ENCODE data around the gene CT45A1. TPM values are rescaled to one million over a fixed set of nuclear protein-coding genes. Genes with fewer than 3 reads are reported as not detected.
"Not testable (repeated sequence)": the region's sequence is repeated elsewhere in the genome, so short reads cannot be mapped to it uniquely, and the experiment has no call there.

CT45A1 gene, protein sequence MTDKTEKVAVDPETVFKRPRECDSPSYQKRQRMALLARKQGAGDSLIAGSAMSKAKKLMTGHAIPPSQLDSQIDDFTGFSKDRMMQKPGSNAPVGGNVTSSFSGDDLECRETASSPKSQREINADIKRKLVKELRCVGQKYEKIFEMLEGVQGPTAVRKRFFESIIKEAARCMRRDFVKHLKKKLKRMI
- total RNA-seq (0.13 TPM), polyA plus RNA-seq (ENCODE audit: insufficient read depth in 1 of 8, insufficient read length in 8 of 8, low replicate concordance in 1 of 8) (under 1 TPM in 4 of 8 donors, not detected in 4; 0.14 to 0.36 (median 0.31) TPM)
- long read RNA-seq, donor 1 = 0 reads
- long read RNA-seq, donor 2 = 0 reads
- long read RNA-seq, donor 3 = 0 reads
- long read RNA-seq, donor 4 = 0 reads
- long read RNA-seq, donor 5 = 0 reads
- long read RNA-seq, donor 6 = 0 reads
- long read RNA-seq, donor 7 = 0 reads
- long read RNA-seq, donor 8 = 0 reads
- long read RNA-seq, donor 9 = 0 reads
- long read RNA-seq, donor 10 = 0 reads
- long read RNA-seq, donor 11 = 0 reads

DNA sequence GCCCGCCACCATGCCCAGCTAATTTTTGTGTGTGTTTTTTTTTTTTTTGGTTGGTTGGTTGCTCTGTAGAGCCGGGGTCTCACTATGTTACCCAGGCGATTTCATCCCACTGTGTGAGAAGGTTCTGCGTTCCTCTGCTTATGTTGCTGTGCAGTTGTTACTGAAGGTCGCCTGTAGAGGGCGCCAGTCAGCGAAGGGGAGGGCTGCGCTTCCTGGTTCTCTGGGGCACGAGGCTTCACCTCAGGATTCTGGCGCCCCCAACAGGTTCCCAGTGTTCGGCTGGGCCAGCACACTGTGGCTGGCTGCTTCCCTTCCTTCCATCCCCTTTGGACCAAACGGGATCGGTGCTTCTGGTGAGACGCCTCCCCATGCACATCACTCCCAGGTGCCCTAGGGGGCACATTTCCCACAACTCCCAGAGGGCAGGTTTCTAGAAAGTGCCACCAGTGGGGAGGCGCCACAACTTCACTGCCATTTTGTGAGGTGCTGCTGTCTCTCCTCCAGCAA is at the start of gene CT45A1:
Gene CT45A1, plus strand, starts transcription at position 457 of the 507 bp plus-strand sequence. CDS start 5,302 bp downstream, outside the sequence.
- not testable (repeated sequence) for DNase-seq; H3K36me3 ChIP-seq (ENCODE audit: control insufficient read depth, insufficient read depth, low read length); H3K4me3 ChIP-seq (ENCODE audit: low read length); H3K27me3 ChIP-seq (ENCODE audit: control insufficient read depth, insufficient read depth, low read length); H3K9me3 ChIP-seq (replicated peaks; ENCODE audit: control insufficient read depth, low read depth, low read length); H3K4me1 ChIP-seq (ENCODE audit: control insufficient read depth, insufficient read depth, low read length); H3K27ac ChIP-seq (ENCODE audit: low read length)
- WGBS (ENCODE audit: insufficient coverage) = 60% methylated on average over 2 of the region's 15 CpGs

DNA sequence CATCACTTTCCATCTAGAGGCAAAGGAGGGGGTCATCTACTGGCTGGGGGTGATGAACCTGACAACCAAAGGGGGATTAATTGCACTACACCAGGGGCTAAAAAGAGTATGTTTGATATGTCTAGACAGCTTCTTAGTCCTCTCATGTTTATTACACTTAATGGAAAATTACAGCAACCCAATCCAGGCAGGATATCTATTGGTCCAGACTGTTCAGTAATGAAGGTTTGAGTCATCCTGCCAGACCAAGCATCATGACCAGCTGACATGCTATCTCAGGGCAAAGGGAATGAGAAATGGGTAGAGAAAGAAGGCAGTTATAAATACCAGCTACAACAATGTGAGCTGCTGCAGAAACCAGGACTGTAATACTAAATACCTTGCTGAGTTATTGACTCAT is 40.5 kb upstream of the CT45A1 start:
- H3K27ac ChIP-seq (ENCODE audit: low read length); H3K4me3 ChIP-seq (ENCODE audit: low read length); H3K27me3 ChIP-seq (ENCODE audit: control insufficient read depth, insufficient read depth, low read length); H3K9me3 ChIP-seq (replicated peaks; ENCODE audit: control insufficient read depth, low read depth, low read length); DNase-seq; H3K4me1 ChIP-seq (ENCODE audit: control insufficient read depth, insufficient read depth, low read length); H3K36me3 ChIP-seq (ENCODE audit: control insufficient read depth, insufficient read depth, low read length): not testable (repeated sequence)

DNA sequence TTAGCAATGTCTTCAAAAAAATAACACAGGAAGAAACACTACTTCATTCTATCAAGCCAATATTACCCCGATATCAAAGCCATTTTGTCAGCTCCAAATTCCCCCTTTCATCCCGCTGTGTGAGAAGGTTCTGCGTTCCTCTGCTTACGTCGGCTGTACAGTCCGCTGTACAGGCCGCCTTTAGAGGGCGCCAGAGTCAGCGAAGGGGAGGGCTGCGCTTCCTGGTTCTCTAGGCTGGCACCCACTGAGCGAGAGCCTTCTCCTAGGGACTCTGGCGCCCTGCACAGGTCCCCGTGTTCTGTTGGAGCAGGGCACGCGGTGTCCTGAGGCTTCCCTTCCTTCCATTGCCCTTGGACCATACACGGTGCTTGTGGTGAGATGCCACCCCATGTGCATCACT is 25.3 kb upstream of the CT45A1 start:
- Histone ChIP-seq H3K27me3 (ENCODE audit: control insufficient read depth, insufficient read depth, low read length) (peaks cover 4% of the 10 kb centered on the region), H3K4me3 (ENCODE audit: low read length) (no peak overlapping the region), H3K9me3 (replicated peaks; ENCODE audit: control insufficient read depth, low read depth, low read length) (no peaks in the 10 kb centered on the region), H3K4me1 (ENCODE audit: control insufficient read depth, insufficient read depth, low read length) (no peaks in the 10 kb centered on the region), H3K36me3 (ENCODE audit: control insufficient read depth, insufficient read depth, low read length) (no peaks in the 10 kb centered on the region), H3K27ac (ENCODE audit: low read length) (no peak overlapping the region)
- DNase-seq = no peak
- WGBS (ENCODE audit: insufficient coverage) = 47% methylated on average over 16 of the region's 16 CpGs

DNA sequence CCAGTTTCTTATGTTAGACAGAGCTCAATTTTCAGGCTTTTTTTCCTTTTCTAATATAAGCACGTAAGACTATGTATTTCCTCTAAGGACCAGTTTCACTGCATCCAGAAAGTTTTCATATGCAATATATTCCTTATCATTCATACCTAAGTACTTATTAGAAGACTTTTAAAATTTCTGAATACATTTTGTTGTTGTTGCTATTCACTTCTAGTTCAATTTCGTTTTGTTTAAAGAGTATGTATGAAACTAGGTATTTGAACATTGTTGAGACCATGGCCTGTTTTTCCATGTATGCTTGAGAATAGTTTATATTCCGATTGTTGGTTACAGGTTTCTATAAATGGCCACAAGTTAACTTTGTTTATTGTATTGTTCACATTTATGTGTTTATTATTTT is 18.0 kb upstream of the CT45A1 start:
- Histone ChIP-seq H3K36me3 (ENCODE audit: control insufficient read depth, insufficient read depth, low read length) (no peaks in the 10 kb centered on the region), H3K4me3 (ENCODE audit: low read length) (no peak overlapping the region), H3K4me1 (ENCODE audit: control insufficient read depth, insufficient read depth, low read length) (no peaks in the 10 kb centered on the region), H3K27ac (ENCODE audit: low read length) (no peak overlapping the region), H3K9me3 (replicated peaks; ENCODE audit: control insufficient read depth, low read depth, low read length) (no peaks in the 10 kb centered on the region), H3K27me3 (ENCODE audit: control insufficient read depth, insufficient read depth, low read length) (peaks cover 13% of the 10 kb centered on the region)
- no peak for DNase-seq
- WGBS (ENCODE audit: insufficient coverage) = no CpG with 5 or more reads among the region's 3 CpGs

DNA sequence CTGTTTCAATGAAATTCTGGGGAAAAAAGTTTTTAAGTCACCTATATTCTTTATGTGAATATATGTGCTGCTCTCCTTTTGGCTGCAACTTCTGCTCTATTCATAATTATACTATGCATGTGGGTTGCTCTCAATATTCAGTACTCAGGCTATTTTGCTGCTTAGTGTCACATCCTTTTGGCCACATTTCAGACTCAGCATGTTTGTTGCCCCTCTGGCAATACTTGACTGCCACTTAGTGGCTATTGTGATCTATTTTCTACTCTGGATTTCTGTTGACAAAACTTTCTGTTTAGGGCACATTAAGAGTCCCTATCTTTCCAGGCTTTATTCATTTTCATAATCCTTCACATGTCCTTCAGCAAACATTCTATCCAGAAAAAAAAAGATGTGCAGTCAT is 15.8 kb upstream of the CT45A1 start:
- no peak overlapping the region for H3K27ac ChIP-seq (ENCODE audit: low read length)
- peaks cover 14% of the 10 kb centered on the region for H3K27me3 ChIP-seq (ENCODE audit: control insufficient read depth, insufficient read depth, low read length)
- no peaks in the 10 kb centered on the region for H3K9me3 ChIP-seq (replicated peaks; ENCODE audit: control insufficient read depth, low read depth, low read length)
- H3K4me3 ChIP-seq (ENCODE audit: low read length) = no peak overlapping the region
- H3K36me3 ChIP-seq (ENCODE audit: control insufficient read depth, insufficient read depth, low read length) = no peaks in the 10 kb centered on the region
- peak; percentile 15 for DNase-seq
- no peaks in the 10 kb centered on the region for H3K4me1 ChIP-seq (ENCODE audit: control insufficient read depth, insufficient read depth, low read length)

DNA sequence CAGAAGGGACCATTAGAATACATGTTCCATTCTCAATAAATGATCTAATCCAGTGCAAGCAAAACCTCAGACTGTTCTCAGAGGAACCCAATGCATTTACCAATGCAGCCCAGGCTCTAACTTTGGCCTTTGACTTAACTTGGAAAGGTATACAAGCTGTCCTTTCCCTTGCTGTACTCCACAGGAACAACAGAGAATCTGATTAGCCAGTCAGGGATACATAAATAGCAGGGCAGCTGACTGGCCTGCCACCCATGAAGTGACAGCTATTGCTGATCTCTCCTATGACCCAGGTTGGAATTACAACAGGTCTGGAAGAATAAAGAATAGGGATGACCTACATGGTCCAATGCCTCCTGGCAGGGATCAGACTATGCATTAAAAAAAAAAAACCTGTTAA is 14.5 kb upstream of the CT45A1 start:
- H3K9me3 ChIP-seq (replicated peaks; ENCODE audit: control insufficient read depth, low read depth, low read length) = no peaks in the 10 kb centered on the region
- no peak overlapping the region for H3K27ac ChIP-seq (ENCODE audit: low read length)
- no peak for DNase-seq
- no peak overlapping the region for H3K4me3 ChIP-seq (ENCODE audit: low read length)
- no peaks in the 10 kb centered on the region for H3K36me3 ChIP-seq (ENCODE audit: control insufficient read depth, insufficient read depth, low read length)
- H3K4me1 ChIP-seq (ENCODE audit: control insufficient read depth, insufficient read depth, low read length) = no peaks in the 10 kb centered on the region
- peaks cover 13% of the 10 kb centered on the region for H3K27me3 ChIP-seq (ENCODE audit: control insufficient read depth, insufficient read depth, low read length)

DNA sequence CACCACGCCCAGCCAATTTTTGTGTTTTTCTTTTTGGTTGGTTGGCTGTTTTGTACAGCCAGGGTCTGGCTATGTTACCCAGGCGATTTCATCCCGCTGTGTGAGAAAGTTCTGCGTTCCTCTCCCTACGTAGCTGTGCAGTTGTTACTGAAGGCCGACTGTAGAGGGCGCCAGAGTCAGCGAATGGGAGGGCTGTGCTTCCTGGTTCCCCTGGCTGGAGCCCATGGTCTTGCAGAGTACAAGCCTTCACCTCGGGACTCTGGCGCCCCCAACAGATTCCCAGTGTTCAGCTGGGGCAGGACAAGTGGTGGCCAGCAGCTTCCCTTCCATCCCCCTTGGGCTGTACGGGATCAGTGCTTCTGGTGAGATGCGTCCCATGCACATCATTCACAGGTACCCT is 5.6 kb upstream of the CT45A1 start:
- no peak for DNase-seq
- Histone ChIP-seq H3K4me1 (ENCODE audit: control insufficient read depth, insufficient read depth, low read length) (no peaks in the 10 kb centered on the region), H3K27ac (ENCODE audit: low read length) (no peak overlapping the region), H3K36me3 (ENCODE audit: control insufficient read depth, insufficient read depth, low read length) (no peaks in the 10 kb centered on the region), H3K9me3 (replicated peaks; ENCODE audit: control insufficient read depth, low read depth, low read length) (no peaks in the 10 kb centered on the region), H3K4me3 (ENCODE audit: low read length) (no peak overlapping the region), H3K27me3 (ENCODE audit: control insufficient read depth, insufficient read depth, low read length) (peaks cover 3% of the 10 kb centered on the region)
- WGBS (ENCODE audit: insufficient coverage) = 33% methylated on average over 5 of the region's 12 CpGs

DNA sequence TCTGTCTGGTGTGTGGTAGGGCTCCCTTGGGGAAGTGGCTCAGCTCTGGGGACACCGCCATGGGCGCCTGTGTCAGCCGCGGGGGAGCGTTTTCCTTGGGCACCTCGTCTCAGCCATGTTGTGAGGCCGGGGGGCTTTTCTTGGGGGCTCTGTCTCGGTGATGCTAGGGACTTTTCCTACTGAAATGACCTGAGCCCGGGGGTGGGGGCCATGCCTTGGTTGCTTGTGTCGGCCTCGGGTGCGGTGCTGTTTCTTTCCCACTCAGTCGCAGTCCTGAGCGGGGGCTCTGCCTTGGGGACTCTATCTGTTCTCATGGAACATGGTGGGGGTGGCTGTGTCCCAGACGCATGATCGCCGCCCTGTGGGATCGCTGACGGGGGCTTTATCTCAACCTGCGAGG is 356 bp downstream of the CT45A1 start:
- no peak overlapping the region for H3K27ac ChIP-seq (ENCODE audit: low read length)
- H3K4me3 ChIP-seq (ENCODE audit: low read length) = no peak overlapping the region
- H3K4me1 ChIP-seq (ENCODE audit: control insufficient read depth, insufficient read depth, low read length) = no peaks in the 10 kb centered on the region
- no peaks in the 10 kb centered on the region for H3K27me3 ChIP-seq (ENCODE audit: control insufficient read depth, insufficient read depth, low read length)
- no peaks in the 10 kb centered on the region for H3K36me3 ChIP-seq (ENCODE audit: control insufficient read depth, insufficient read depth, low read length)
- 93% methylated on average over 3 of the region's 20 CpGs for WGBS (ENCODE audit: insufficient coverage)
- no peaks in the 10 kb centered on the region for H3K9me3 ChIP-seq (replicated peaks; ENCODE audit: control insufficient read depth, low read depth, low read length)
- no peak for DNase-seq

DNA sequence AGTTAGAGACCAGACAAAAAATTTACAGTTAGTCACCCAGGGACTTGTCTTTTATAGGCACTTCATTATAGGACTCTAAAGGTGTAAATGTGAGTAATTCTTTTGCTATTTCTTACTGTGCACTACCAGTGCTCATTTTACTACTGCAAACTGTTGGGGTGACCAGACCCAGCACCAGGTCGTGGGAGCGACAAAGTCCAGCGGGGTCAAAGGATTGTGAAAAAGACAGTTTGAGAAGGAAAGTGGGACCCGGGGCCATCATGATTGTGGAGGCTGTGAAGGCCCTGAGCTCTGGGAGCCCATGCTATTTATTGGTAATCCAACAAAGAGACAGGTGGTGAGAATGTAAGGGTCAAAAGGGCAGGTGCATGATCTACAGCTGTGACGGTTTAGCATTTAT is 21.2 kb downstream of the CT45A1 start:
- not testable (repeated sequence) for H3K27me3 ChIP-seq (ENCODE audit: control insufficient read depth, insufficient read depth, low read length); DNase-seq; H3K4me1 ChIP-seq (ENCODE audit: control insufficient read depth, insufficient read depth, low read length); H3K36me3 ChIP-seq (ENCODE audit: control insufficient read depth, insufficient read depth, low read length); H3K9me3 ChIP-seq (replicated peaks; ENCODE audit: control insufficient read depth, low read depth, low read length); H3K27ac ChIP-seq (ENCODE audit: low read length); H3K4me3 ChIP-seq (ENCODE audit: low read length)
- WGBS (ENCODE audit: insufficient coverage) = 63% methylated on average over 5 of the region's 5 CpGs

DNA sequence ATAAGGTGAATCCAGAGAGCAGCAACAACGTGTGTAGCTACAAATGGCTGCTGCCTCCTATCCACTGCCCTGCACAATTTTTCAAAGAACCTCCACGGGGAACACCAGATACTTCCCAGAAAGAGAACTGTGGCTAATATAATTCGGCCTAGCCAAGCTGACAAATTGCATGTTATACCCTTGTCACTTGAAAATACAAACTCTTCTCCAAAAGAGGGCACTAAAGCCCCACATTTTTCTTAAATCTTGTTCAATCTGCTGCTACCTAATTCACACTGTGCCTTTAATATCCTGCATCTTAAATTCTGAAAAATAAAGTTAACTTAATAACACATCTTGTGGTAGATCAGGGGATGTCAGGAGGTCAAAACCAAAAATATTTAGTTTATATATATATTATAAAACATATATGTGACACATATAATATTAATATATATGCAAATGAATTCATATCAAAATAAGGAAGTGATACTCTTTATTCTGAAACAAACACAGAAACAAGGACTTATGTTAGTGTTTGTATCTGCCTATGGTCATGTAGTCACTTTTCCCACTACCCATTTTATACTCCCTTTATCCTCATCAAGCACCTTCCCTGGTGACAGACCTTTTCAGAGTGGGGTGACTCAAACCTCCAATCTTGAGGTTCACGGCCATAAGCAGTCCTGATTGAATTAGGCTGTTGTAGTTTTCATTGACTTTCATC is 24.1 kb downstream of the CT45A1 start:
- Histone ChIP-seq H3K4me3 (ENCODE audit: low read length) (no peak overlapping the region), H3K27me3 (ENCODE audit: control insufficient read depth, insufficient read depth, low read length) (peaks cover 2% of the 10 kb centered on the region), H3K4me1 (ENCODE audit: control insufficient read depth, insufficient read depth, low read length) (no peaks in the 10 kb centered on the region), H3K27ac (ENCODE audit: low read length) (no peak overlapping the region), H3K9me3 (replicated peaks; ENCODE audit: control insufficient read depth, low read depth, low read length) (no peaks in the 10 kb centered on the region), H3K36me3 (ENCODE audit: control insufficient read depth, insufficient read depth, low read length) (no peaks in the 10 kb centered on the region)
- no peak for DNase-seq
- WGBS (ENCODE audit: insufficient coverage) = 36% methylated on average over 2 of the region's 4 CpGs
